MCF 10A (cell line): ENCODE data around the gene DCLK2. TPM values are rescaled to one million over a fixed set of nuclear protein-coding genes. Genes with fewer than 3 reads are reported as not detected.

Source experiments
- BruUV-seq: library from RNA; stranded (reverse); fragments of 400-500 nt; replicated peaks from 2 replicates; lab custom pipeline; 2021; lab: Mats Ljungman, UMichigan
- CTCF ChIA-PET: fragments of 300-600 bp; sonication (Branson Sonifier 250); formaldehyde crosslinking; extraction: SDS; loops from one replicate; lab custom pipeline; 2021; ENCODE audit warnings: antibody characterized with exemption, inconsistent platforms; lab: Yijun Ruan, JAX
- POLR2A ChIA-PET: fragments of 300-600, 350-650 bp; sonication (Branson Sonifier 250); formaldehyde crosslinking; extraction: SDS; loops from one replicate; lab custom pipeline; 2020; ENCODE audit warnings: antibody characterized with exemption, inconsistent platforms; lab: Yijun Ruan, JAX
- DNase-seq: peaks from one replicate; pipeline ENCODE4 v3.0.0-alpha.2; 2018; ENCODE audit not compliant: unreplicated experiment
- H3K27ac Mint-ChIP-seq: one replicate; pipeline ENCODE4 v1.8.0; 2022; ENCODE audit warnings: mild to moderate bottlenecking, low read depth, mixed read lengths; ENCODE audit not compliant: unreplicated experiment
- H3K27me3 Mint-ChIP-seq: one replicate; pipeline ENCODE4 v1.8.0; 2022; ENCODE audit warnings: mixed read lengths; ENCODE audit not compliant: insufficient read depth, unreplicated experiment
- H3K36me3 Mint-ChIP-seq: one replicate; pipeline ENCODE4 v1.8.0; 2022; ENCODE audit warnings: mild to moderate bottlenecking, moderate library complexity, mixed read lengths; ENCODE audit not compliant: insufficient read depth, unreplicated experiment
- H3K4me1 Mint-ChIP-seq: one replicate; pipeline ENCODE4 v1.8.0; 2022; ENCODE audit warnings: mixed read lengths; ENCODE audit not compliant: insufficient read depth, unreplicated experiment
- H3K4me3 Mint-ChIP-seq: one replicate; pipeline ENCODE4 v1.8.0; 2022; ENCODE audit warnings: mild to moderate bottlenecking, moderate library complexity, mixed read lengths; ENCODE audit not compliant: unreplicated experiment
- H3K9me3 Mint-ChIP-seq: one replicate; pipeline ENCODE4 v1.8.0; 2022; ENCODE audit warnings: mixed read lengths; ENCODE audit not compliant: unreplicated experiment
- CTCF ChIP-seq: fragments of 200-600 bp; IDR thresholded peaks from one replicate; pipeline ENCODE4 v1.8.0; 2022; ENCODE audit warnings: antibody characterized with exemption, mild to moderate bottlenecking; ENCODE audit not compliant: unreplicated experiment
- intact Hi-C: fragments of 100-400 bp; cut with micrococcal nuclease; formaldehyde crosslinking; loops from 2 replicates; pipeline ENCODE4 v1.14.1; 2022
- total RNA-seq: library from RNA; stranded (reverse); gene quantifications from 2 replicates; pipeline ENCODE4 v1.2.3, GENCODE V29; 2022

The DCLK2 gene
- total RNA-seq, 1 experiment from 2014 or later: 1.2 TPM

DNA sequence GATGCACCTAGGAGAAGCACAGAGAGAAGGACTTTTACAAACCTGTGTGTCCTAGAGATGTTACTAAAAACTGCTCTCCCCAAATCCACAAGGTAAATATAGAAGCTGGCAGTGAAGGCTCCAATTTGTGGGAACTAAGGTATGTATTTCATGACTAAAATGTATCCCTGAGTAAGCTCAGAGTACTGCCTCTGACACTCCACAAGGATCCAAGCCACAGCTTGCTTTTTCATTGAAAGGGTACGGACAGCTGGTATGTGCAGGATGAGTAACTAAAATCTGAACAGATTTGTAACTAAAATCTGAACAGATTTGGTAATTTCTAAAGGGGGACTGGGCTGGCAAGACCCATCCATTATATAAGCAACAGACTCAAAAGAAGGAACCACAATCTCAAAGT is 187.6 kb downstream of the DCLK2 start:
- no peak for TF ChIP-seq CTCF
- no peaks in the 10 kb centered on the region for H3K4me1 Mint-ChIP-seq
- H3K36me3 Mint-ChIP-seq: peaks cover 12% of the 10 kb centered on the region
- H3K4me3 Mint-ChIP-seq: no peak overlapping the region
- no TSS peak for BruUV-seq
- intact Hi-C loops: no loop called here
- ChIA-PET CTCF (interaction anchor here (1.4 kb wide), 1 partner anchor 23 kb away, joined by 3 read pairs; no protein-coding TSS in a partner anchor), POLR2A (no interaction called here)
- H3K9me3 Mint-ChIP-seq: peaks cover 8% of the 10 kb centered on the region
- H3K27ac Mint-ChIP-seq: no peak overlapping the region
- DNase-seq: no peak
- H3K27me3 Mint-ChIP-seq: no peaks in the 10 kb centered on the region

DNA sequence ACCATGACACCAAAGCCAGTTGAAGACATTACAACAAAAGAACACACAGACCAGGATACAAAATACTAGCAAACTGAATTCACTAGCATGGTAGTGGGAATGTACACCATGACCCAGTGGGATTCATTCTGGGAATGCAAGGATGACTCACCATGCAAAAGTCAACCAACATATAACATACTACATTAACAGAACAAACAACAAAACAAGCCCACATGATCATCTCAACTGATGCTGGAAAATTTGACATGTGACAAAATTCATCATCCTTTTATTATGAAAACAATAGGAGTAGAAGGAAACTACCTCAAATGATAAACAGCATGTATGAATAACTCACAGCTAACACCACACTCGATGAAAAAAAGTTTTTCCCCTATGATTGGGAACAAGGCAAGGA is 190.2 kb downstream of the DCLK2 start:
- peak; percentile 18 for DNase-seq
- Mint-ChIP-seq H3K36me3 (peaks cover 12% of the 10 kb centered on the region), H3K27ac (no peak overlapping the region), H3K9me3 (peaks cover 8% of the 10 kb centered on the region), H3K27me3 (no peaks in the 10 kb centered on the region), H3K4me3 (no peak overlapping the region), H3K4me1 (no peaks in the 10 kb centered on the region)
- ChIA-PET CTCF (no interaction called here), POLR2A (no interaction called here)
- TF ChIP-seq CTCF: no peak
- intact Hi-C loops: no loop called here
- no TSS peak for BruUV-seq

GRCh38 chr4:150278206-150278605 is 200.0 kb downstream of the DCLK2 start:
- H3K27me3 Mint-ChIP-seq: no peaks in the 10 kb centered on the region
- POLR2A ChIA-PET: interaction anchor here (0.7 kb wide), 1 partner anchor 33 kb away, joined by 3 read pairs; no protein-coding TSS in a partner anchor
- H3K4me1 Mint-ChIP-seq: peaks cover 15% of the 10 kb centered on the region
- H3K36me3 Mint-ChIP-seq: peaks cover 28% of the 10 kb centered on the region
- H3K9me3 Mint-ChIP-seq: no peaks in the 10 kb centered on the region
- no TSS peak for BruUV-seq
- intact Hi-C loops: no loop called here
- no peak for DNase-seq
- no peak overlapping the region for H3K4me3 Mint-ChIP-seq
- CTCF ChIA-PET: no interaction called here
- TF ChIP-seq CTCF: no peak
- no peak overlapping the region for H3K27ac Mint-ChIP-seq

- ChIA-PET POLR2A (interaction anchor here (0.8 to 1.8 kb wide), 3 partner anchors 15 to 214 kb away, joined by 3 to 7 read pairs (median 3); no protein-coding TSS in a partner anchor), CTCF (interaction anchor here (0.6 to 2.0 kb wide), 8 partner anchors 31 to 691 kb away, joined by 3 to 8 read pairs (median 4); no protein-coding TSS in a partner anchor)
- no peak for TF ChIP-seq CTCF
- BruUV-seq: no TSS peak
- Mint-ChIP-seq H3K4me1 (peaks cover 15% of the 10 kb centered on the region), H3K27me3 (no peaks in the 10 kb centered on the region), H3K4me3 (no peak overlapping the region), H3K27ac (peak overlapping the region; percentile 95), H3K36me3 (peaks cover 36% of the 10 kb centered on the region), H3K9me3 (no peaks in the 10 kb centered on the region)
- peak; percentile 83 for DNase-seq
- intact Hi-C loops: no loop called here
Observed at GRCh38 chr4:150280081-150280895, 202.0 kb downstream of the DCLK2 start.
